Testis (tissue), 3 donors: ENCODE data around the gene HMG20A. TPM values are rescaled to one million over a fixed set of nuclear protein-coding genes. Genes with fewer than 3 reads are reported as not detected.
A peak's percentile ranks its signal among the peaks of the same experiment; 100 is the strongest.

Experiments used
- DNase-seq: peaks from one replicate; pipeline ENCODE4 v3.0.0-alpha.2; 2019
- H3K27ac ChIP-seq, 2 donors: fragments of 200-600 bp; sonication (generic); one replicate each; pipeline ENCODE4 v1.5.1; 2019
- H3K27me3 ChIP-seq: fragments of 200-600 bp; sonication (generic); one replicate; pipeline ENCODE4 v1.5.1; 2019
- H3K36me3 ChIP-seq: fragments of 200-600 bp; sonication (generic); one replicate; pipeline ENCODE4 v1.5.1; 2017; ENCODE audit warnings: low read depth; ENCODE audit errors: missing control alignments
- H3K4me1 ChIP-seq: fragments of 200-600 bp; sonication (generic); one replicate; pipeline ENCODE4 v1.5.1; 2019
- H3K4me3 ChIP-seq, 2 donors: fragments of 200-600 bp; sonication (generic); one replicate each; pipeline ENCODE4 v1.5.1; 2017 to 2019
- H3K9me3 ChIP-seq: fragments of 200-600 bp; sonication (generic); one replicate; pipeline ENCODE4 v1.5.1; 2017
- CTCF ChIP-seq, 3 experiments: fragments of 450-650 bp in 2 of 3; fragments of 200-600 bp in 1 of 3; sonication (generic) in 1 of 3; IDR thresholded peaks; one replicate each; pipeline ENCODE4 v1.5.1; 2016 to 2019; ENCODE audit warnings: antibody characterized with exemption in 3 of 3, mild to moderate bottlenecking in 2 of 3, moderate library complexity in 1 of 3
- POLR2A ChIP-seq: fragments of 450-650 bp; IDR thresholded peaks from one replicate; pipeline ENCODE4 v1.6.1; 2017; ENCODE audit warnings: antibody characterized with exemption, mild to moderate bottlenecking, moderate library complexity
- WGBS, 2 donors: methylation state at CpG; one replicate each; pipeline ENCODE4 v1.1.5; 2018; 5-methylcytosine and 5-hydroxymethylcytosine counted together
- intact Hi-C: fragments of 100-400 bp; cut with DNase I; formaldehyde crosslinking; loops from one replicate; pipeline ENCODE4 v1.15.1; 2023; ENCODE audit warnings: low total_unique reads
- polyA plus RNA-seq: library from polyadenylated mRNA; stranded (reverse); fragments of 350-450 nt; fragmentation: Illumina TruSeq; extraction: RNeasy Lipid Tissue Mini Kit (QIAGEN cat#74804); gene quantifications from one replicate; pipeline ENCODE4 v1.2.3, GENCODE V29; 2014; ENCODE audit warnings: low read depth, low replicate concordance; ENCODE audit not compliant: insufficient read depth
- total RNA-seq, 2 donors: library from RNA; depleted of rRNA; stranded (reverse); fragments of >200 nt; gene quantifications; one replicate each; pipeline ENCODE4 v1.2.3, GENCODE V29; 2016

The HMG20A gene
- total and polyA plus RNA-seq, 3 donors from 2014 or later = 44.2 to 87.7 (median 76.9) TPM

GRCh38 chr15:77414789-77415442 lies 5.8 kb upstream of the HMG20A start:
- 71 to 74% methylated on average over 2 of the region's 2 CpGs for WGBS, 2 donors

GRCh38 chr15:77415450-77416147 lies 5.1 kb upstream of the HMG20A start:
- no peak for TF ChIP-seq POLR2A
- TF ChIP-seq CTCF (IDR thresholded peaks at IDR 0.05) = no peak
- peaks cover 16% of the 10 kb centered on the region for H3K4me1 ChIP-seq

More at GRCh38 chr15:77414789-77415442, 5.8 kb upstream of the HMG20A start:
- Histone ChIP-seq H3K27me3 (no peaks in the 10 kb centered on the region), H3K36me3 (no peaks in the 10 kb centered on the region), H3K4me3 (no peak overlapping the region), H3K27ac (peak overlapping the region in 1 of 2 donors; percentile 44), H3K9me3 (no peaks in the 10 kb centered on the region), H3K4me1 (peaks cover 16% of the 10 kb centered on the region)
- intact Hi-C loops = no loop called here
- no peak for TF ChIP-seq CTCF (IDR thresholded peaks at IDR 0.05)
- no peak for TF ChIP-seq POLR2A
- no peak for DNase-seq

GRCh38 chr15:77416148-77416455 lies 4.6 kb upstream of the HMG20A start:
- WGBS, 2 donors = 72 to 90% methylated on average over 2 of the region's 2 CpGs
- Histone ChIP-seq H3K27ac (peak overlapping the region in 1 of 2 donors; percentile 29), H3K4me3 (no peak overlapping the region), H3K4me1 (peaks cover 16% of the 10 kb centered on the region), H3K9me3 (no peaks in the 10 kb centered on the region), H3K36me3 (no peaks in the 10 kb centered on the region), H3K27me3 (no peaks in the 10 kb centered on the region)
- no peak for DNase-seq
- intact Hi-C loops = no loop called here
- TF ChIP-seq CTCF (IDR thresholded peaks at IDR 0.05) = no peak
- no peak for TF ChIP-seq POLR2A

More at GRCh38 chr15:77415450-77416147, 5.1 kb upstream of the HMG20A start:
- WGBS, 2 donors = 82 to 86% methylated on average over 4 of the region's 4 CpGs
- intact Hi-C loops = no loop called here
- no peak for DNase-seq
- Histone ChIP-seq H3K27me3 (no peaks in the 10 kb centered on the region), H3K4me3 (no peak overlapping the region), H3K9me3 (no peaks in the 10 kb centered on the region), H3K27ac (peak overlapping the region in 1 of 2 donors; percentile 44), H3K36me3 (no peaks in the 10 kb centered on the region)

GRCh38 chr15:77416954-77417353 lies 3.7 kb upstream of the HMG20A start:
- H3K36me3 ChIP-seq = no peaks in the 10 kb centered on the region
- no peaks in the 10 kb centered on the region for H3K27me3 ChIP-seq
- H3K4me3 ChIP-seq = no peak overlapping the region
- peaks cover 16% of the 10 kb centered on the region for H3K4me1 ChIP-seq
- intact Hi-C loops = no loop called here
- 73 to 95% methylated on average over 1 of the region's 1 CpG for WGBS, 2 donors
- no peak overlapping the region for H3K27ac ChIP-seq
- no peaks in the 10 kb centered on the region for H3K9me3 ChIP-seq
- TF ChIP-seq CTCF (IDR thresholded peaks at IDR 0.05) = no peak
- TF ChIP-seq POLR2A = no peak
- no peak for DNase-seq
